Measurements from ENCODE around the gene SRSF6. TPM values are rescaled to one million over a fixed set of nuclear protein-coding genes. Genes with fewer than 3 reads are reported as not detected.

The SRSF6 gene
- polyA plus RNA-seq, 3 donors from 2014 or later: 18.7 to 43.7 (median 25.4) TPM

Other genes starting within 250 kb of the SRSF6 start
- 1 to 10 TPM in 1 of 3 donors, under 1 TPM in 1, not detected in 1; 0.91 to 1.8 TPM for gene L3MBTL1, start 49.8 kb downstream of the SRSF6 start, polyA plus RNA-seq
- gene SGK2, start 101.1 kb downstream of the SRSF6 start, polyA plus RNA-seq: not detected
- 10 to 100 TPM; 40.0 to 46.2 (median 45.5) TPM for gene IFT52, start 133.0 kb downstream of the SRSF6 start, polyA plus RNA-seq
- 1 to 10 TPM in 2 of 3 donors, not detected in 1; 2.0 to 2.3 TPM for gene MYBL2, start 209.2 kb downstream of the SRSF6 start, polyA plus RNA-seq

All from immature natural killer cell (primary cell).